Adrenal gland (tissue), 12 donors: ENCODE measurements around the gene INPP4B. TPM values are rescaled to one million over a fixed set of nuclear protein-coding genes. Genes with fewer than 3 reads are reported as not detected.

ENCODE experiments used
- DNase-seq, 7 donors: peaks; one replicate each; pipeline ENCODE4 v3.0.0-alpha.2; 2019 to 2020
- H3K27ac ChIP-seq, 5 donors: fragments of 200-600 bp; sonication (generic) in 4 of 5; 1 replicate in 3 of 5; 2 replicates in 2 of 5; pipeline versions ENCODE4 v1.5.1 to v1.8.0; 2016 to 2020; ENCODE audit warnings: mild to moderate bottlenecking in 1 of 5
- H3K27me3 ChIP-seq: fragments of 200-600 bp; 2 replicates; pipeline ENCODE4 v1.8.0; 2021
- H3K36me3 ChIP-seq, 2 donors: fragments of 200-600 bp; replicated peaks in 1 of 2; 1 replicate in 1 of 2; 2 replicates in 1 of 2; pipeline versions ENCODE4 v1.5.1 to v1.8.0; 2018 to 2022
- H3K4me1 ChIP-seq, 2 donors: fragments of 200-600 bp; replicated peaks in 1 of 2; 1 replicate in 1 of 2; 2 replicates in 1 of 2; pipeline versions ENCODE4 v1.5.1 to v1.8.0; 2018 to 2021
- H3K4me3 ChIP-seq, 4 donors: fragments of 200-600 bp; sonication (generic) in 3 of 4; one replicate each; pipeline ENCODE4 v1.5.1; 2016 to 2018
- H3K9me3 ChIP-seq, 3 donors: fragments of 200-600 bp; sonication (generic) in 1 of 3; replicated peaks in 1 of 3; 1 replicate in 2 of 3; 2 replicates in 1 of 3; pipeline versions ENCODE4 v1.5.1 to v1.8.0; 2016 to 2021
- CTCF ChIP-seq, 6 experiments: fragments of 450-650 bp in 4 of 6; fragments of 200-600 bp in 2 of 6; sonication (generic) in 1 of 6; IDR thresholded peaks; 1 replicate in 5 of 6; 2 replicates in 1 of 6; pipeline versions ENCODE4 v1.5.1 to v1.8.0; 2016 to 2021; ENCODE audit warnings: antibody characterized with exemption in 6 of 6, mild to moderate bottlenecking in 2 of 6, moderate library complexity in 1 of 6
- POLR2A ChIP-seq, 2 donors: fragments of 450-650 bp; IDR thresholded peaks; one replicate each; pipeline ENCODE4 v1.6.1; 2017; ENCODE audit warnings: antibody characterized with exemption in 2 of 2, mild to moderate bottlenecking in 2 of 2, moderate library complexity in 1 of 2
- WGBS, 4 donors: extraction: QIAGEN DNeasy Blood & Tissue Kit in 2 of 4; methylation state at CpG; one replicate each; pipeline versions ENCODE4 v1.1.5 to v1.1.7; 2013 to 2017; 5-methylcytosine and 5-hydroxymethylcytosine counted together
- intact Hi-C, 2 donors: fragments of 100-400 bp; cut with DNase I; formaldehyde crosslinking; loops; one replicate each; pipeline versions ENCODE4 v1.14.1 to v1.15.0; 2022 to 2023
- polyA plus RNA-seq, 3 donors: library from polyadenylated mRNA; stranded (reverse); fragments of 200-250 nt in 2 of 3; fragments of 350-450 nt in 1 of 3; fragmentation: Illumina TruSeq in 1 of 3; extraction: RNeasy Lipid Tissue Mini Kit (QIAGEN cat#74804) in 1 of 3; gene quantifications; one replicate each; pipeline ENCODE4 v1.2.3, GENCODE V29; 2013 to 2014
- total RNA-seq, 9 donors: library from RNA; depleted of rRNA in 4 of 9; stranded (reverse); fragments of >200 nt in 4 of 9; fragments of 120-200 nt in 1 of 9; fragmentation: NEBNext Ultra II Directional in 1 of 9; extraction: Animal tissue kit (Norgen Biotek cat#: 25700) in 1 of 9; gene quantifications; one replicate each; pipeline versions ENCODE4 v1.1.0 to v1.2.4, GENCODE V29; 2013 to 2023
- donor health status: healthy with polysubstance abuse.
- donor health status: Bipolar disorder and iron deficiency.
- donor health status: DM: yes; HTN: yes; CAD: no.
- donor health status: DM: no; HTN: no; CAD: no.
- donor health status: DM: no; HTN: no; CAD: no.
- donor health status: DM: yes; HTN: yes; CAD: no.

The INPP4B gene
- total and polyA plus RNA-seq, 12 donors, result 2.2 to 21.6 (median 11.8) TPM

DNA sequence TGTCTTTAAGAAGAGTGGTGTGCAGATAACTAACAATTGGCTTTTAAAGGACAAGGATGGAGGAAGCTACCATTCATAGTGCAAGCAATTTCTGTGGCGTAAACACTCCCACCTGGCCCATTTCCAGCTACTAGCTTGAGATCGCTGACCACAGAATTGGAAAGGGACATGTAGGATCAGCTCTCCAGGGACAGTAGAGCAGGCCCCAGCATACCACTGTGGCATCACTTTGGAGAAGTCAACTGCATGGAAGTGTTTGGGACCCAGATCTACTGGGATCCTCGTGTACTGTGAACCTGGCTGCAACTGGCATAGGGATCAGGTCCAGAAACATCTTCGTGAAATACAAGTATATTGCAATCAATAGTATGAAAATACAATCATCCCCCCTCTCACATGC is 515.0 kb downstream of the INPP4B start:
- intact Hi-C loops, result no loop called here
- Histone ChIP-seq H3K27me3 (no peaks in the 10 kb centered on the region), H3K4me3 (no peak overlapping the region), H3K36me3 (no peaks in the 10 kb centered on the region), H3K9me3 (no peaks in the 10 kb centered on the region), H3K27ac (peak overlapping the region in 2 of 5 donors; percentile 28 to 72), H3K4me1 (no peaks in the 10 kb centered on the region)
- WGBS, 4 donors, result 64 to 89% (median 78%) methylated on average over 4 of the region's 4 CpGs
- TF ChIP-seq CTCF (IDR thresholded peaks at IDR 0.05), result no peak
- TF ChIP-seq POLR2A (IDR thresholded peaks at IDR 0.05), result no peak
- peak in 6 of 7 donors; percentile 17 to 78 (median 30) for DNase-seq

DNA sequence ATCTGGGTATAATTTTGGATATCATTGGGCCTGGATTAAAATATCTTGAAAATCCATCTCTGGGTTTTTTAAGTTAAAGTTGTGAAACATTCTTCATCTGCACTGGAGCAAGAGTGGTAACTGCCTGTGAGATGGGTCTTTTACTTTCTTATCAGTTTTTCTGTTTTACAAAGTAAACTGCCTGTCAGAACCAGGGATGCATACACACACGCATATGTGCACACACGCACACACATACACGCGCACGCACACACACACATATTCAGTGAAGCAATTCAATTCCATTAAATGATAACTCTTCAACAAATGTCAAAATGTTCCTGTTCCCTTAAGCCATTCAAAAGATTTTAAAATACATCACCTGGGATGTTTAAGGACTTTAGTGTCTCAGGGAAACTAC is 515.8 kb downstream of the INPP4B start:
- intact Hi-C loops, result no loop called here
- 92 to 95% (median 93%) methylated on average over 5 of the region's 5 CpGs for WGBS, 4 donors
- Histone ChIP-seq H3K27me3 (no peaks in the 10 kb centered on the region), H3K36me3 (no peaks in the 10 kb centered on the region), H3K9me3 (no peaks in the 10 kb centered on the region), H3K27ac (peak overlapping the region in 3 of 5 donors; percentile 14 to 72 (median 28)), H3K4me3 (no peak overlapping the region), H3K4me1 (no peaks in the 10 kb centered on the region)
- no peak for TF ChIP-seq POLR2A (IDR thresholded peaks at IDR 0.05)
- no peak for TF ChIP-seq CTCF (IDR thresholded peaks at IDR 0.05)
- DNase-seq, result no peak

DNA sequence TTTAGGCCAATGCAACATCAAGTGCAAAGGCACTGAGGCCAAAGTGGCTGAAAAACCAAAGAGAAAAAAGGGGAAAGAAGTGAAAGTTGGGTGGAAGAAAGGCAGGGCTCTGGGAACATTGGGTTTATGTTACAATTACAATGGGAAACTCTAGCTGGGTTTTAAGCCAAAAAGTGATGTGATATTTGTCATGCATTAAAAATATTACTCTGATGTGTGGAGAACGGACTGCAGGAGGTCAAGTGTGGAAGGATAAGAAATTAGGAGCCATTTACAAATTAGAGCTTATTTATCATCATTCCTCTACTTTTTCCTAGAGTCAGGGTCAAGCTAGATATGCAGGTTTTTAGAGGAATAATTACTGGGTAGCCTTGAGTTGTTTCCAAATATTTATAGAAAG is 516.8 kb downstream of the INPP4B start:
- intact Hi-C loops, result no loop called here
- Histone ChIP-seq H3K9me3 (no peaks in the 10 kb centered on the region), H3K27ac (peak overlapping the region in 1 of 5 donors; percentile 4), H3K4me3 (no peak overlapping the region), H3K36me3 (no peaks in the 10 kb centered on the region), H3K27me3 (no peaks in the 10 kb centered on the region), H3K4me1 (no peaks in the 10 kb centered on the region)
- DNase-seq, result no peak
- TF ChIP-seq POLR2A (IDR thresholded peaks at IDR 0.05) (no peak), CTCF (IDR thresholded peaks at IDR 0.05) (no peak)
- 26 to 42% (median 28%) methylated on average over 1 of the region's 1 CpG for WGBS, 4 donors

- TF ChIP-seq POLR2A (IDR thresholded peaks at IDR 0.05) (no peak), CTCF (IDR thresholded peaks at IDR 0.05) (no peak)
- no peak for DNase-seq
- H3K36me3 ChIP-seq, result no peaks in the 10 kb centered on the region
- no peaks in the 10 kb centered on the region for H3K27me3 ChIP-seq
- H3K4me1 ChIP-seq, result no peaks in the 10 kb centered on the region
- no peaks in the 10 kb centered on the region for H3K9me3 ChIP-seq
- no peak overlapping the region for H3K4me3 ChIP-seq
- no peak overlapping the region for H3K27ac ChIP-seq
- WGBS, 4 donors, result 95 to 98% (median 96%) methylated on average over 4 of the region's 4 CpGs
- intact Hi-C loops, result no loop called here
Measured at GRCh38 chr4:142326181-142326580, 519.9 kb downstream of the INPP4B start.
